Right cardiac atrium (tissue), 5 donors: Measurements from ENCODE around the gene OMP. TPM values are rescaled to one million over a fixed set of nuclear protein-coding genes. Genes with fewer than 3 reads are reported as not detected.

Experiments
- ATAC-seq, 2 donors: fragments of 200-7000 bp; cut with Tn5 transposase; one replicate each; pipeline versions ENCODE4 v1.8.0 to v1.9.1; 2020; ENCODE audit warnings: moderate library complexity in 2 of 2, mild to moderate bottlenecking in 1 of 2
- DNase-seq, 3 donors: peaks; one replicate each; pipeline ENCODE4 v3.0.0-alpha.2; 2020
- H3K27ac ChIP-seq: one replicate; pipeline ENCODE4 v1.5.1; 2013; ENCODE audit warnings: mild to moderate bottlenecking, low read length, control low read depth, moderate library complexity
- H3K27me3 ChIP-seq: one replicate; pipeline ENCODE4 v1.6.1; 2013; ENCODE audit not compliant: control insufficient read depth, insufficient read depth
- H3K4me1 ChIP-seq: one replicate; pipeline ENCODE4 v1.6.1; 2013; ENCODE audit warnings: low read length; ENCODE audit not compliant: control insufficient read depth, insufficient read depth
- H3K4me3 ChIP-seq: one replicate; pipeline ENCODE4 v1.5.1; 2013; ENCODE audit warnings: low read length, control low read depth
- H3K9me3 ChIP-seq: one replicate; pipeline ENCODE4 v1.6.1; 2013; ENCODE audit warnings: low read length; ENCODE audit not compliant: control insufficient read depth
- WGBS: extraction: QIAGEN DNeasy Blood & Tissue Kit; methylation state at CpG from one replicate; pipeline ENCODE4 v1.1.7; 2013; 5-methylcytosine and 5-hydroxymethylcytosine counted together
- intact Hi-C, 4 donors: fragments of 100-400 bp; cut with DNase I; formaldehyde crosslinking; loops; one replicate each; pipeline versions ENCODE4 v1.11.0 to v1.14.0; 2022 to 2023
- polyA plus RNA-seq: library from polyadenylated mRNA; stranded (reverse); fragments of 200-250 nt; gene quantifications from one replicate; pipeline ENCODE4 v1.2.3, GENCODE V29; 2013
- total RNA-seq, 4 donors: library from RNA; stranded (reverse); fragmentation: NEBNext Ultra II Directional; extraction: Animal tissue kit (Norgen Biotek cat#: 25700); gene quantifications; one replicate each; pipeline ENCODE4 v1.2.1, GENCODE V29; 2021
- donor health status: healthy with polysubstance abuse.
- donor health status: DM: no; HTN: yes; CAD: no.
- donor health status: DM: no; HTN: no; CAD: no.
- donor health status: DM: no; HTN: yes; CAD: no; lungs with severe emphysema.
- donor health status: DM: yes; HTN: yes; CAD: no.

OMP gene
- total and polyA plus RNA-seq, 5 donors = not detected

DNA sequence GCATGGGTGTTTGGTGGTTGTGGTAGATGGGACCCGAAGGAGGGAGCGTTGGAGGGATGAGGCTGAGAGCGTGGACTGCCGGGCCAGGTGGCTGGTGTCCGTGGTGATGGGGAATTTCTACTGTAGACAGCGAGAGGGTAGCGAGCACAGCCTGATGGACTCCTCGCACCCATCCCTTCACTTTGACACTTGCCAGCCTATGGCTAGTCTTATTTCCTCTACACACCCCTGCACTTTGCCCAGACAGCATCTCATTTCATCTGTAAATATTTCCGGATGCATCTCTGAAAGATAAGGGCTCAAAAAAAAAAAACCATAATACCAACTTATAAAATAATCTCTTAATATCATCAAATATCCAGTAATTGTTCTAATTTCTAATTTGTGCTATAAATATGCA lies 5.8 kb downstream of the OMP start:
- WGBS = 89% methylated on average over 9 of the region's 9 CpGs
- no peak for ATAC-seq

DNA sequence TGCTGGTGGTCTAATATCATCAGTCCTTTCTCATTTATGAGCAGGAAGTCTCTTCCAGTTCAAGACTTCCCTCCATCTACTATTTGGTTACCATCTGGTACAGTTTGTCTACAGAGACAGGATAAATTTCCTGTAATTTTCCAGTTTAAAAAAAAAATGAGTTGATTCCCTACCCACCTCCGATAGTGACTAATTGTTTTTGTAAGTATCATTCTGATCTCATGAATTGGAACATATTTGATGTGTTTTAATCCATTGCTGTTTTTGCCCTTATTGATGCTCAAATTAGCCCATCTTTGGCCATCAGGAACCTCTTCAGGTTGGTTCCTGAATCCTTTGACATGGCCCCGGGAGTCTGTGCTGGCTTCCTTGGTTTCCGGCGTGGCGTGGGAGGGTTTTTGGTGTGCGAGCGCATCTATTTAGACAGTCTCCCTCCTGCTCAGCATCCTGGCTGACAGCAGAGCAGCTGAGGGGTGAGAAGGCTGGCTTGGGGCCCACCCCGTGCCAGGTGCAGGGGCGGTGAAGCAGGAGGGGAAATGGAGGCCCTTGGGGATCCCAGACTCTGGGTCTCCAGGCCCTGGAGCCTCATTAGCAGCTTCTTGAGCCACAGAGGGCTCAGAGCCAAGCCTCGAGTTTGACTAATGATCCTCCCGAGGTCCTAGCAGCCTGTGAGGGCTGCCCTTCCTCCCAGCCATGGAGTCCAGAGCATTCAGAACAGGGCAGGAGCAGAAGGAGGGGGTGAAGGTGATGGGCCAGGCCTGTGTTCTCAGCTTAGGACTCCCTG lies 6.8 kb downstream of the OMP start:
- ATAC-seq = no peak
- peak in 2 of 3 donors; percentile 43 to 49 for DNase-seq
- H3K4me1 ChIP-seq = peaks cover 4% of the 10 kb centered on the region
- intact Hi-C loops = no loop called here
- no peaks in the 10 kb centered on the region for H3K27me3 ChIP-seq
- no peak overlapping the region for H3K27ac ChIP-seq
- H3K9me3 ChIP-seq = no peaks in the 10 kb centered on the region
- WGBS = 62% methylated on average over 11 of the region's 11 CpGs
- H3K4me3 ChIP-seq = no peak overlapping the region

More for the DNA sequence above, 5.8 kb downstream of the OMP start:
- no peaks in the 10 kb centered on the region for H3K9me3 ChIP-seq
- peaks cover 4% of the 10 kb centered on the region for H3K4me1 ChIP-seq
- no peak overlapping the region for H3K4me3 ChIP-seq
- no peaks in the 10 kb centered on the region for H3K27me3 ChIP-seq
- intact Hi-C loops = no loop called here
- peak in 1 of 3 donors; percentile 11 for DNase-seq
- H3K27ac ChIP-seq = no peak overlapping the region

DNA sequence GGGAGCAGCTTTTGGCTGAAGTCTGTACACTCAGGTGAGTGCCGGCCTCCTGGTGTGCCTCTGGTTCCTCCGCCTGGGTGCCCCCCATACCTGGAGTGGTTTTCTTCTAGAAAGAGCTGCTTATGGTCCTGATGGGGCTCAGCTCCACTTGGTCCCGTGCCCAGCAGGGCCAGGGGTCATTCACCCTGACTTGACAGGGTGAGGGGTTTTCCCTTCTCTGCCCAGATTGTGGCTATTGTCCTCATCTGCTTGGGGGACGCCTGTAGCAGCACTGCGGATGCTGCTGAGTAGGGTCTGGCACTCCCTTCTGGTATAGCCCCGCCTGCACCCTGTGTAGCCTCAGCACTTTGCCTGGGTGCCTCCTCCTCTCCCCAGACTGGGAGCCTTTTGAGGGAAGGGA lies 8.2 kb downstream of the OMP start:
- Histone ChIP-seq H3K27ac (no peak overlapping the region), H3K9me3 (no peaks in the 10 kb centered on the region), H3K4me3 (no peak overlapping the region), H3K27me3 (no peaks in the 10 kb centered on the region), H3K4me1 (peaks cover 4% of the 10 kb centered on the region)
- DNase-seq (peak; percentile 4 to 38 (median 20)), ATAC-seq (no peak)
- intact Hi-C loops = no loop called here
- 80% methylated on average over 6 of the region's 6 CpGs for WGBS

DNA sequence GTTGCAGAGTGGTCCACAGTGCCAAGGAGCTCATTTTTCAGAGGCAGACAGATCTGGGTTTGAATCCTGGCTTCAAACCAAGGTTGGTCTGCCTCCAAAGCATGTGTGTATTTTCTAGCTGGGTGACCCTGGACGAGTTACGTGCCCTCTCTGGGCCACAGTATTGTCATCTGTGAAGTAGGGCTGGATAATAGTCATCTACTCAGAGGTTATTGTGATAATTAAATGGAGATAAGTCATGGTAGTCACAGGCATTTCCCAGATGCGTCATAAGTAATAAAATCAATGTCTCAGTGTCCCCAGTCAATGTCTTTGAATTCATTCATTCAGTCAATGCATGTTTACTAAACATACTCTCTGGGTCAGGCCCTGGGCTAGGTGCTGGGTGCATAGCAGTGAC lies 8.6 kb downstream of the OMP start:
- H3K4me1 ChIP-seq = peaks cover 4% of the 10 kb centered on the region
- intact Hi-C loops = no loop called here
- WGBS = 86% methylated on average over 3 of the region's 3 CpGs
- DNase-seq (no peak), ATAC-seq (no peak)
- no peaks in the 10 kb centered on the region for H3K27me3 ChIP-seq
- no peak overlapping the region for H3K4me3 ChIP-seq
- no peak overlapping the region for H3K27ac ChIP-seq
- H3K9me3 ChIP-seq = no peaks in the 10 kb centered on the region

DNA sequence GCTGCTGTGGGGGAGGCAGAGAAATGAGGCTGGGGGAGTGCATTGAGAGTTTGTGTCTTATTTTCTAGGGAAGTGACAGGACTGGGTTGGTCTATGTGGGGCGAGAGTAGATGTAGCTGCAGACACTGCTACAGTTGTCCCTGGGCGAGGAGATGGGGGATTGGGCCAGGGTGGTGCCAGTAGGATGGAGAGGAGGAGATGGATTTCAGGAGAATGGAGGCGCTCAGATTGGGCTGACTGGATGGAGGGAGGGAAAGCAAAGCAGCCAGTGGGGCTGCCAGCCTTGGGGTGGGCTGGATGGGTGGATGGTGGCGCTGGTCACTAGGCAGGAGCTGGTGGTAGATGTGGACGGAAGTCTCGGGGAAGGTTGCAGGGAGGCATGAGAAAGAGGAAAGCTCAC lies 9.3 kb downstream of the OMP start:
- no peak overlapping the region for H3K4me3 ChIP-seq
- H3K4me1 ChIP-seq = peaks cover 4% of the 10 kb centered on the region
- no peaks in the 10 kb centered on the region for H3K27me3 ChIP-seq
- WGBS = 95% methylated on average over 6 of the region's 6 CpGs
- H3K27ac ChIP-seq = no peak overlapping the region
- no peak for ATAC-seq
- intact Hi-C loops = no loop called here
- peak in 2 of 3 donors; percentile 1 to 27 for DNase-seq
- no peaks in the 10 kb centered on the region for H3K9me3 ChIP-seq

DNA sequence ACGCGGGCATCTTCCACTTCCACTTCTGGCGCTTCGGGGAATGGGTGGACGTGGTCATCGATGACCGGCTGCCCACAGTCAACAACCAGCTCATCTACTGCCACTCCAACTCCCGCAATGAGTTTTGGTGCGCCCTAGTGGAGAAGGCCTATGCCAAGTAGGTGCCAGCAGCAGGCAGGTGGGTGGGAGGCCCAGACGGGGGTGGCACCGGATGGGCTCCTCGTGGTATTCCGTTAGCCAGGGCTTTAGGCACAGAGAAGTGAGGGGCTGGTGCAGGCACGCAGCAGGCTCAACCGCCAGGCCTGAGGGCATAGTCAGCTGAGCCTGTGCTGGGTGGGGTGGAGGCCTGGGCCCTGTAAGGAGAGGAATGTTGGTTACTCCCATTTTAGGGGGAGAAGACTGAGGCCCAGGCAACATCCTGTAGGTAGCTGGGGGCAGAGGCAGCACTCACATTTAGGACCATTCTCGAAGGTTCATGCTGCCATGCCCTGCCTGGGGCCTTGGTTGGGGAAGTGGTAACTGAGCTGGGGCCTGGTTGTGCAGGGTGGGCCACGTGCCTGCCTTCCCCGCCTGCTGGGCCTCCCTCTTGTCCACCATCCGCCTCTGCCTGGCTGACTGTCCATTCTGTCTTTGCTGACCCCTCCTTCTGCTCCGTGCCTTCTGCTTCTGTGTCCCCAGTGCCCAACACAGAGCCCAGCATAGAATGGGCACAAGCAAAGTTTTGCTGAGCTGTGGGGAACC lies 10.2 kb downstream of the OMP start:
- WGBS = 94% methylated on average over 20 of the region's 20 CpGs
- no peaks in the 10 kb centered on the region for H3K9me3 ChIP-seq
- H3K4me3 ChIP-seq = no peak overlapping the region
- DNase-seq = peak in 2 of 3 donors; percentile 35 to 42
- intact Hi-C loops = no loop called here
- H3K27ac ChIP-seq = no peak overlapping the region
- no peak for ATAC-seq
- no peaks in the 10 kb centered on the region for H3K4me1 ChIP-seq
- H3K27me3 ChIP-seq = no peaks in the 10 kb centered on the region

DNA sequence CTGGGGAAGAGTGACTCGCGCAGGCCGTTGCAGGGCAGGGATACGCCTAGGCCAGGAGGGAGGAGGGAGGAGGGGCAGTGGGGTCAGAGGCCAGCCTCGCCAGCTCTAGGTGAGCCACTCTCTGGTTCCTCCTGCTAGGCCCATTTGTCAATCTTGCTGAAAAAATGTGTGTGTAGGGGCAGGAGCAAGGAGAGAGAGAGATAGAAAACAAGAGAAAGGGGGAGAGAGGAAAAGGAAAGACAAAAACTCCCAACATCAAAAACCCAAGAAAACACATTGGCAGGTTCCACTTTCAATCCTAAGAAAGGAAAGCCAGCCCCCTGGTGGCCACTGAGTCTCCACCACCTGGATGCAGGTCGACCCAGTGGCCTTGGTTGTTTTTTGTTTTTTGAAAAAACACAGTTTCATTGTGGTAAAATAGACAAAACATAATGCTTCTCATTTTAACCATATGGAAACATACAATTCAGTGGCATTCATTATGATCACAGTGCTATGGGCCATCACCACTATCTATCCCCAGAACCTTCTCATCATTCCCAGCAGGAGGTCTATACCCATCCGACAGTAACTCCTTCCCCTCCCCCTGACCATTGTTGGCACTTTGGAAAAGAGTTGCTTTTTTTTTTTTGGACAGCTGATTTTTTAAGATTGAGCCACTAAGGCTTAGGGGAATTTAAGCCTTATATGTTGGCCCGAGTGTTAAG lies 10.9 kb downstream of the OMP start:
- Histone ChIP-seq H3K27me3 (no peaks in the 10 kb centered on the region), H3K4me1 (no peaks in the 10 kb centered on the region), H3K4me3 (no peak overlapping the region), H3K27ac (no peak overlapping the region), H3K9me3 (no peaks in the 10 kb centered on the region)
- 70% methylated on average over 8 of the region's 8 CpGs for WGBS
- ATAC-seq = no peak
- peak in 2 of 3 donors; percentile 38 to 66 for DNase-seq
- intact Hi-C loops = no loop called here

DNA sequence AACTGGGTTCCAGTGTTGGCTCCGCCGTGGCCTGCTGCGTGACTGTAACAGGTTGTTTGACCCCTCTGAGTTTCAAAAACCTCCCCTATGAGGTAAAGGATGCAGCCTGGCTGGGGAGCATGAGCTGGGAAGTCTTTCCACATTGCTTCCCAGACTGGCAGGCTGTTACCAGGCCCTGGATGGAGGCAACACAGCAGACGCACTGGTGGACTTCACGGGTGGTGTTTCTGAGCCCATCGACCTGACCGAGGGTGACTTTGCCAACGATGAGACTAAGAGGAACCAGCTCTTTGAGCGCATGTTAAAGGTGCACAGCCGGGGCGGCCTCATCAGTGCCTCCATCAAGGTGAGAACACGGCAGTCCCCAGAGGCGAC lies 11.4 kb downstream of the OMP start:
- Histone ChIP-seq H3K4me1 (no peaks in the 10 kb centered on the region), H3K4me3 (no peak overlapping the region), H3K9me3 (no peaks in the 10 kb centered on the region), H3K27me3 (no peaks in the 10 kb centered on the region), H3K27ac (no peak overlapping the region)
- ATAC-seq (no peak), DNase-seq (peak in 1 of 3 donors; percentile 46)
- intact Hi-C loops = no loop called here
- WGBS = 95% methylated on average over 13 of the region's 13 CpGs

DNA sequence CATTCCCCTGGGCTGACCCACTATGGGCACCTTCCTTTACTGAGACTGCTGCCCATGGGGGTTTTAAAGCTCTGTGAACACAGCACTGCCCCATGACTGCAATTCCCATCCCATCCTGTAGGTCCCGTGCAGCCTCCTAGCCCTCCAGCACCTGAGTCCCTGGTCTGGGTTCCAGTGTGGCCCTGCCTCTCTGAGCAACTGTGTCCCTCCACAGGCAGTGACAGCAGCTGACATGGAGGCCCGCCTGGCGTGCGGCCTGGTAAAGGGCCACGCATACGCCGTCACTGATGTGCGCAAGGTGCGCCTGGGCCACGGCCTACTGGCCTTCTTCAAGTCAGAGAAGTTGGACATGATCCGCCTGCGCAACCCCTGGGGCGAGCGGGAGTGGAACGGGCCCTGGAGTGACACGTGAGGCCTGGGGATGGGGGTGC lies 12.6 kb downstream of the OMP start:
- ATAC-seq = no peak
- no peaks in the 10 kb centered on the region for H3K27me3 ChIP-seq
- H3K9me3 ChIP-seq = no peaks in the 10 kb centered on the region
- intact Hi-C loops = no loop called here
- 96% methylated on average over 16 of the region's 16 CpGs for WGBS
- no peaks in the 10 kb centered on the region for H3K4me1 ChIP-seq
- peak in 2 of 3 donors; percentile 48 to 51 for DNase-seq
- no peak overlapping the region for H3K4me3 ChIP-seq
- H3K27ac ChIP-seq = no peak overlapping the region

DNA sequence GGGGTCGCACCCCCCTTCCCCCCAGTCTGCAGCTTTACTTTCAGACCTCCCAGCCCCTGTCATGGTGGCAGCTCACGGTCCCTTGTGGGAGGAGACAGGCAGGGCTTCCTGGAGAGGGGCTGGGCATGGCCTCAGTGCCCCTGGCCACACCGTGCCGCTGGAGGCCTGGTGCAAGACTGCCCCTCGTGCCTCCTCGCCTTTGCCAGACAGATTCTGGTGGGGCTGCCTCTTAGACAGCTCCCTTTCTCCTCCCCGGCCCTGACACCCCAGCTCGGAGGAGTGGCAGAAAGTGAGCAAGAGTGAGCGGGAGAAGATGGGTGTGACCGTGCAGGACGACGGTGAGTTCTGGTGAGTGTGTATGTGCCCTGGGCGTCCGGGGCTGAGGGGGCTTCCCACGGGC lies 13.3 kb downstream of the OMP start:
- intact Hi-C loops = no loop called here
- Histone ChIP-seq H3K9me3 (no peaks in the 10 kb centered on the region), H3K27ac (no peak overlapping the region), H3K27me3 (no peaks in the 10 kb centered on the region), H3K4me3 (no peak overlapping the region), H3K4me1 (no peaks in the 10 kb centered on the region)
- DNase-seq (peak in 2 of 3 donors; percentile 30 to 33), ATAC-seq (no peak)
- 90% methylated on average over 15 of the region's 15 CpGs for WGBS

DNA sequence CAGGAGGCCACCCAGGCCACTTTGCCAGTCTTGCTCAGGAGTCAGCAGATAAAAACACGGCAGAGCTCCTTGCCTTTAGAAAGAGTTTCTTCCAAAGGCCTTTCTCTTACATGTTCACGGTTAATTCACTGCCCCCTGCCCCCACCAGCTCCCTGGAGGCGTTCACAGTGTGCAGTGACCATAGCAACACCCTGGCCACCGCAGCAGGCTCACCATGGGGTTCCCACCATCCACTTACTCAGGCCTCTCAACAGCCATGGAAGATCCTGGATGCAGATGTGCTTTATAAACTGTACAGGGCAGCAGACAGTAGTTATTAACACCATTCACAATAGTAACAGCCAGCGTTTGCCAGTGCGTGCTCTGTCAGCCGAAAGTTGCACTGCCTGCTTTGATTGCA lies 14.9 kb downstream of the OMP start:
- WGBS = 80% methylated on average over 7 of the region's 7 CpGs
- H3K4me1 ChIP-seq = no peaks in the 10 kb centered on the region

More for the DNA sequence above, 14.9 kb downstream of the OMP start:
- Histone ChIP-seq H3K27ac (no peak overlapping the region), H3K9me3 (no peaks in the 10 kb centered on the region), H3K27me3 (no peaks in the 10 kb centered on the region), H3K4me3 (no peak overlapping the region)
- DNase-seq = peak in 2 of 3 donors; percentile 13 to 17
- no peak for ATAC-seq
- intact Hi-C loops = no loop called here
